SK-N-MC (cell line): ENCODE data around the gene CALY.

Experiments
- EZH2 ChIP-seq: fragments of 200-600 bp; sonication (generic); IDR thresholded peaks from one replicate; pipeline ENCODE4 v1.6.1; 2017; ENCODE audit warnings: antibody characterized with exemption
- FOXP2 ChIP-seq: optimal IDR thresholded peaks from 2 replicates; pipeline ENCODE3; 2011; ENCODE audit warnings: mild to moderate bottlenecking, moderate library complexity; ENCODE audit not compliant: insufficient read depth; ENCODE audit errors: extremely low read length, control extremely low read depth
- POLR2AphosphoS5 ChIP-seq: IDR thresholded peaks from 2 replicates; pipeline ENCODE4 v1.6.1; 2012; ENCODE audit warnings: mild to moderate bottlenecking, low read depth, low read length, borderline replicate concordance

DNA sequence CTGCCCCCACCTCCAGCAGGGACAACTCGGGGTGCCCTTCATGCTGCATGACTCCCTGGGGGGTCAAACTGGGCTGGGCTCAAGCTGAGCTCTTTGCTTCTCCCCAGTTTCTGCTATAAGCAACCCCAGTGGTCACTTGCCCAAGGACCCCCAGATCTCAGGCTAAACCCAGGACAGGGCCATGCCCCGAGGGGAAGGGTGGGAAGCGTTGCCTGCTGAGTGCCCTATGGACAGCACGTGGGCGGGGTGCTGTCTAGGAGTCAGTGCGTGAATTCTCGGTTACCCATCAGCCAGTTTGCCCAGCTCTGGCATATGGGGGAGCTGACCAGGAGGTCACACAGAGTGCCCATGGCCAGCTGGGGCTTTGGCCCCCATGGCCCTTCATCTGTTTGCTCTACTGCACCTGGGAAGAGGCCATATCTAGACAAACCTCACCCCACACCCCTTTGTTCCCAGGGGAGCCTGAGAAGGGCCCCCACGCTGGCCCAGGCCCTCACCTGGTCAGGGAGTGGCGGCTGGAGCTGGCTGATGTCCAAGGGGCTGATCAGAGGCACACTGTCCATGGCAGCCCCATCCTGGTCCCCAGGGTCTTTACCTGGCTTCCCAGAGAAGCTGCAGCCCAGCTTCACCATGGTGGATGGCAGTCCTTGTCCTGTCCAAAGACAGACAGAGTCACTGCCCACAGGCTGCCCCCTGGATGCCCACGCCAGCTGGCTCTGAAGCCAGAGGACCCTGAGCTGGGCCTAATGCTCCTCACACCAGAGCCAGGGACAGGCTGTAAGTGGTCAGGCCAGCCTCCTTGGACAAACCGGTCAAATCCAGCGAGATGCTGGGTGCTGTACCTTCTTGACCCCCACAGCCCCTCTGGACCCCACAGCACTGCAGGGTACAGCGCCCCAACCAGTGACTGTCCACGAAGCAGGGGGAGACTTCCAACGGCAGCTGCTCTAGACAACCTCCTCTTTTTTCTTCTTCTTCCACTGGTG lies 8.0 kb downstream of the CALY start:
- TF ChIP-seq EZH2 (no peak), POLR2AphosphoS5 (no peak), FOXP2 (no peak)
